T-helper 17 cell (primary cell): Measurements from ENCODE around the gene CROCC2. TPM values are rescaled to one million over a fixed set of nuclear protein-coding genes. Genes with fewer than 3 reads are reported as not detected.

Experiments used
- ATAC-seq: fragments of 150-1000 bp; cut with Tn5 transposase; 2 replicates; pipeline ENCODE4 v1.10.0; 2021; ENCODE audit warnings: mild to moderate bottlenecking, moderate library complexity
- DNase-seq, 3 donors: peaks; one replicate each; pipeline versions ENCODE4 v3.0.0 to v3.0.0-alpha.2; 2020 to 2021
- H3K9me3 ChIP-seq: one replicate; pipeline ENCODE4 v1.7.0; 2013; ENCODE audit warnings: low read length, mild to moderate bottlenecking; ENCODE audit not compliant: control insufficient read depth, poor library complexity, severe bottlenecking
- H3K27ac Mint-ChIP-seq: one replicate; pipeline ENCODE4 v1.8.0; 2022; ENCODE audit warnings: mild to moderate bottlenecking, moderate library complexity, mixed read lengths
- H3K27me3 Mint-ChIP-seq: one replicate; pipeline ENCODE4 v1.8.0; 2022; ENCODE audit warnings: mixed read lengths
- H3K36me3 Mint-ChIP-seq: one replicate; pipeline ENCODE4 v1.8.0; 2022; ENCODE audit warnings: low read depth, mixed read lengths
- H3K4me1 Mint-ChIP-seq: one replicate; pipeline ENCODE4 v1.8.0; 2022; ENCODE audit warnings: mild to moderate bottlenecking, mixed read lengths
- H3K4me3 Mint-ChIP-seq: one replicate; pipeline ENCODE4 v1.8.0; 2022; ENCODE audit warnings: mild to moderate bottlenecking, moderate library complexity, mixed read lengths
- total RNA-seq, 4 donors: library from RNA in 2 of 4; stranded (reverse) in 2 of 4; gene quantifications; one replicate each; pipeline ENCODE4 v1.2.3 and lab custom pipeline; 2022 to 2026

CROCC2 gene
- total RNA-seq, 2 donors from 2014 or later, result not detected

DNA sequence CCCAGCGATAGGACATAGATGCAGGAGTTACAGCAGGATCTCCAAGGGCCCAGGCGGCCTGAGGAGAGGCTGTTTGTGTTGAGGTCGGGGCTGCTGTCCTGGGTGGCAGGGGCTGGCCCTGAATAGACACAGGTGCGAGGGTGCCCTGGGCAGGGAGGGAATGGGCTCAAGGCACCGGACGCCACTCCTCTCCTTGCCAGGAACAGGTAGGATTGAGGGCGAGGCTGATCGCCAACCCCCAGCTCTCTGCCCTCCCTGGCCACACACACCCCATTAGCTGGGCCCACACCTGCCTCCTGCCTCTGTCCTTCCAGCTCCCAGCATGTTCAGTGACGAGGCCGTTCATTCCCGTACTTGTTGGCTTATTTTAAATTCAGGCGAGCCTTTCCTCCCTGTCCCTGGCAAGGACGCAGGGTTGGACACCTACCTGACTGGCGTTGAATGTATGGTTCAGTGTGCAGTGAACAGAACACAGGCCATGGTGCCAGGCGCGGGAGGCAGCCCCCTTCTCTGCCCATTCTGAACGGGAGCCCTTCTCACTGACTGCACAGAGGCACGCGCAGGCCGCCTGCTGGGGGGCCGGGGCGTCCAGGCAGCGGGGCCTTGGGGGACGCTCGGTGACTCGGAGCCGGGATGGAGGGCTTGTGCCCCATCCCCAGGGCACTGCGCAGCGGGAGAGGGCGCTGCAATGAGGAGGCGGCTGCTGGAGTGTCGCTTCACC, 51.0 kb downstream of the CROCC2 start:
- no peaks in the 10 kb centered on the region for H3K9me3 ChIP-seq
- no peak for ATAC-seq
- H3K4me1 Mint-ChIP-seq, result peaks cover 2% of the 10 kb centered on the region
- DNase-seq, result no peak
- no peak overlapping the region for H3K27ac Mint-ChIP-seq
- H3K27me3 Mint-ChIP-seq, result peaks cover 20% of the 10 kb centered on the region
- H3K36me3 Mint-ChIP-seq, result no peaks in the 10 kb centered on the region
- H3K4me3 Mint-ChIP-seq, result no peak overlapping the region

DNA sequence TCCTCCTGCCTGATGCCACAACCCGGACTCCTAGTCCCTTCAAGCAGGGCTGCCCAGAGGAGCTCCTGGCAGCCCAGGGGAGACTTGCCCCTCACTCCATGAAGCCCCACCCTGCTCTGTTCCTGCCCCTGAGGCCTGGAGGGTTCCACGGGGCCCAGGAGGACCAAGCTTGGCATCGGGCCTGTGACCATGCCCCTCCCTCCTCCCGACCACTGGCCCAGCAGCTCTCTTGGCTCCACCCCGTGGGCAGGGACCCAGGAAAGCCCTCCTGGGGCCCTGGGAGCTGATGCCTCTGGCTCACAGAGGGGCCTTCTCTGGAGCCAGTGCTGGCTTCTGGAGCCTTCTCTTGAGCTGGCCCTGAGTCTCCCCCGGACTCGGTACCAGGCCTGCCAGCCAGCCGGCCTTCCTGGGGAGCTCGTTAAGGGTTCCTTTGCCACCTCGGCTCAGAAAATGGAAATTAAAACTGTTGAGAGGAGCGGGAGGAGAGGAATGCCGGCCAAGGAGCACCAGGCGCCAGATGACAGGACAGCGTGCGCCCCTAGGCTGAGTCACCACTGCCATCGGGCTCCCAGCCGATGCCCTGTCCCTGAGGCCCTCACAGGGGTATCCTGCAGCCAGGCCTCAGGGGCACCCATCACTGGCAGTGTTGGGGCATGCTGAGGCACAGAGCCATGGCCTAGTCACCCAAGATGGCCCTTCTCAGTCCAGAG, 51.7 kb downstream of the CROCC2 start:
- Mint-ChIP-seq H3K36me3 (no peaks in the 10 kb centered on the region), H3K4me1 (peaks cover 2% of the 10 kb centered on the region), H3K27ac (no peak overlapping the region), H3K27me3 (peaks cover 20% of the 10 kb centered on the region), H3K4me3 (no peak overlapping the region)
- DNase-seq (no peak), ATAC-seq (no peak)
- H3K9me3 ChIP-seq, result no peaks in the 10 kb centered on the region

DNA sequence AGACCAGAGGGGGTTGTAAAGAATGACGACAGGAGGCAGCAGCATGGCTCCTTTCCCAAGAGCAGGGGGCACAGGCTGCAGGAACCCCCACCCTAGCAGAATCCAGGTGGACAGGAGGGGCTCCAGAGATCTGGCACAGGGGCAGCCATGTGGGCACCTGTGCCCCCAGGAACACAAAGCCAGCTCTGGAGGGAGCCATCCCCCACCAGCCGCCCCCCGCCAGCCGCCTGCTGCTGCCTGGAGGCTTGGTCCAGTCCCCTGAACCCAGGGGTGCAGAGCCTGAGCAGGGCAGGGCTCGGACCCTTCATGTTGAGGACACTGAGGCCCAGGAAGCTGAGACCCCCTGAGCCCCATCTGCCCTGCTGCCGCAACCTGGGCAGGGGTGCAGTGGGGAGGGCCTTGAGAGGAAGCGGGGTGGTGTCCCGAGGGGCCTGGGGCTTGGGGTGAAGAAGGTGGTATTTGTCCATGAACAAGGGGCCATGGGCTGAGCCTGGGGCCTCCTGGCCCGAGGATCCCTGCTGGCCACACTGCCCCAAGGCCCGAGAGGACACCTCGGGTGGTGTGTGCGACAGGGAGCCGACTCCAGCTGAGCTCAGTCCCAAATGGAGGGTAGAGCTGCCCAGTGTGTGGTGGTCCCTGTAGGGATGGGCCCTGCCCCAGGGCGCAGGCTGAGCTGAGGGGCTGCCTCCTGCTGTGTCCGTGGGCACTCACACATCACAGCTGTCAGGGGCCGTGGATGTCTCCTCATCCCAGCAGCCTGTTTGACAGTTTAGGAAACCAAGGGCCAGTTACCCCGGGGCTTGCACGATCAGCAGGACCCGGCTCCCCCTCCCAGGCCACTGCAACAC, 52.5 kb downstream of the CROCC2 start:
- H3K4me3 Mint-ChIP-seq, result no peak overlapping the region
- ATAC-seq (no peak), DNase-seq (no peak)
- peaks cover 20% of the 10 kb centered on the region for H3K27me3 Mint-ChIP-seq
- H3K4me1 Mint-ChIP-seq, result peaks cover 2% of the 10 kb centered on the region
- no peak overlapping the region for H3K27ac Mint-ChIP-seq
- H3K36me3 Mint-ChIP-seq, result no peaks in the 10 kb centered on the region
- H3K9me3 ChIP-seq, result no peaks in the 10 kb centered on the region

DNA sequence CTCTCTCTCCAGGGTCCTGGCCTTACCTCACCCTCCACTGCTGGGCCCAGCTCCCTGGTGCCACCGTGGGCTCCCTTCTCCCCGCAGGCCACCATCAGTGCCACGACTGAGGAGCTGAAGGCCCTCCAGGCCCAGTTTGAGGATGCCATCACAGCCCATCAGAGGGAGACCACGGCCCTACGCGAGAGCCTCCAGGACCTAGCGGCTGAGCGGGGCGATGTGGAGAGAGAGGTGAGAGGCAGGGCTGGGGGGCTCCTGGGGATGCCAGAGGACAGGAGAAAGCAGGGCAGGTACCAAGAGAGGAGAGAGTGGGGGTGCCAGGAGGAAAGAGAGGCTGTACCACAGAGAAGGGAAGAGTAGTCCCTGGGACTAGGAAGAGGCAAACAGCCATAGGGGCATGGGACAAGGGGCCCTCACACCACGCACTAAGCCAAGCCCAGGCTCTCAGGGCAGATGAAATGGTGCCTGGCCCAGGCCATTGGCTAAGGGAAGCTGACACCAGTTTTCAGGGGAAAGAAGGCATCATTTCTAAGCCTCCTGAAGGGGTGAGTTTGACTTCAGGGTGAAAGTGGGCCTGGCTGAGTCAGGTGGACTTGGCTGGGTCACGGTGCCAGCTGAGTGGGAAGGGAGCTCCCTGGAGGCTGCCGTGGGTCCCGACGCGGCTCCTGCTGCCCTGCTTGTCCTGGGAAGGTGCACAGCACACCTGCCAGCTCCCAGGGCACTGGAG, 53.2 kb downstream of the CROCC2 start:
- no peak for DNase-seq
- Mint-ChIP-seq H3K27me3 (peaks cover 17% of the 10 kb centered on the region), H3K4me3 (no peak overlapping the region), H3K4me1 (peaks cover 2% of the 10 kb centered on the region), H3K27ac (no peak overlapping the region), H3K36me3 (no peaks in the 10 kb centered on the region)
- no peaks in the 10 kb centered on the region for H3K9me3 ChIP-seq
- ATAC-seq, result no peak

DNA sequence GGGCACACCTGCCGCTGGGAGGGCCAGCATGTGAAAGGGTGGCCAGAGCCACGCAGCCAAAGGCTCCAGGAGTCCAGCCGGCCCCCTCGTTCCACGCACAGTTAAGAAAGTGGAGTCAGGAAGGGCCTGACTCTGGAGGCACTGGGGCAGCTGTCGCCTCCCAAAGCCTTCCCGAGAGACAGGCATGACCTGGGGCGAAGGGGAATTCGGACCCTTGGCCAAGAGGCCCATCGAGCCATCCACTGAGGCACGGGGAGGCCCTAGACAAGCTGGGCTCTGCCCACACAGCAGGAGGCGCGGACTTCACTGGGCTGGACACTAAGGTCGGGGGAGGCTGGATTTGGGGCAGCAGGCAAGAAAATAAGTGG, 53.8 kb downstream of the CROCC2 start:
- H3K27ac Mint-ChIP-seq, result no peak overlapping the region

DNA sequence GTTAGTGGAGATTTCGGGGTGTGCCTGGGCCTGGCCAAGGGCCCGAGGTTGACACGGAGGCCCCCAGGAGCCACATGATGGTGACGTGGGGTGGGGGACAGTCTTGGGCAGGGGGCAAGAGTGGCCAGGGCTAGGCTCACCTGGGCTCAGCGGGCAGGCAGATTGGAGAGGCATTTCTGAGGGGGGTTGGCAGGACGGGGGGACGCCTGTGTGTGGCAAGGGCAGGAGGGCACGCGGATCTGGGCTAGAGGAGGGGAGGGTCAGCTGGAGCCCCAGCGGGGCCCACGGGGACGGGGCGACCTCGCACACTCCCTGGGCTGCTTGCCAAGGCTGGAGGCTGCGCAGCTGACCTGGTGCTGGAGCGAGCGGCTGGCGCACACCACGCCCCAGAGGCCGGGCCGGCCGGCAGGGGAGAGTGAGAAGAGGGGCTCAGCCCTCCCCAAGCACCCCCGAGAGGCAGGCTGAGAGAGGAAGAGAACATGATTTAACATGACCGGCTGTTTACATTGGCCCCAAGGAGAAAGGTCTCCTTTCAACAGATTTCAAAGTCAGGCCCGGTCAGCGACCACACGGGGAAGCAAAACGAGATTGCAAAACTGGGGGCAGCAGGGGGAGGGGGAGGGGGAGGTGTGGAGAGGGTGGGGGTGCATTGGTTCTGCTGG, 54.3 kb downstream of the CROCC2 start:
- Mint-ChIP-seq H3K27me3 (peaks cover 9% of the 10 kb centered on the region), H3K4me3 (no peak overlapping the region), H3K36me3 (no peaks in the 10 kb centered on the region), H3K4me1 (peaks cover 4% of the 10 kb centered on the region), H3K27ac (no peak overlapping the region)
- no peaks in the 10 kb centered on the region for H3K9me3 ChIP-seq
- ATAC-seq (no peak), DNase-seq (no peak)

More for the DNA sequence above, 53.8 kb downstream of the CROCC2 start:
- no peak overlapping the region for H3K4me3 Mint-ChIP-seq
- ATAC-seq (no peak), DNase-seq (no peak)
- H3K9me3 ChIP-seq, result no peaks in the 10 kb centered on the region
- peaks cover 2% of the 10 kb centered on the region for H3K4me1 Mint-ChIP-seq
- H3K27me3 Mint-ChIP-seq, result peaks cover 14% of the 10 kb centered on the region
- H3K36me3 Mint-ChIP-seq, result no peaks in the 10 kb centered on the region

DNA sequence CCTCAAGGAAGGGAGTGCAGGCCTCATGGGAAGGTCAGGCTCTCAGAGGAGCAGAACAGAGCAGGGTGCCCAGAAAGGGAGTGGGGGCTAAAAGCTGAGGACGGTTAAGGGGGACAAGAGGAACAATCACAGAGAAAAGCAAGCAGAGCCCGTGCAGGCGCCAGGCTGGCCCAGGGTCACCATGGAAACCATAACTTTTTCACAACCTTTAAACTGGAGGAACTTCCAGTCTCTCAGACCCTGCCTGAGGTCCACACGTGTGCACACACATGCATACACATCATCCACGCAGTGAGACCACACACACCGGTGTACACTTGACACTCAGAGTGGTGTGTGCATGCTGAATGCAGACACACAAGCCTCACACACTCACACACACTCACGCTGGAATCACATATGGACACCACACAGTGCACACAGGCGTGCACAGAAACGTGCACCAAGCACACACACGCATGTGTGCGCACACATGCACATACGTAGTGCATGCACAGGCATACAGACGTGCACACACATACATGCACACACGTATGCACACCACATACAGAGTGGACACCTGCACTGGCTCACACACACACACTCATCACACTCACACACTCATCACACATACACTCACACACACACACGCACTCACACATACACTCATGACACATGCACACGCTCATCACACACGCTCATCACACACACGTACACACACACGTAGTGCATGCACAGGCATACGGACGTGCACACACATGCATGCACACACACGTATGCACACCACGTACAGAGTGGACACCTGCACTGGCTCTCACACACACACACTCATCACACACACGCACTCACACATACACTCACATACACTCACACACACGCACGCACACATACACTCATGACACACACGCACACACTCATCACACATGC, 55.1 kb downstream of the CROCC2 start:
- no peak overlapping the region for H3K27ac Mint-ChIP-seq
- DNase-seq (no peak), ATAC-seq (no peak)
- H3K27me3 Mint-ChIP-seq, result peaks cover 8% of the 10 kb centered on the region
- H3K4me1 Mint-ChIP-seq, result peaks cover 4% of the 10 kb centered on the region
- no peaks in the 10 kb centered on the region for H3K9me3 ChIP-seq
- H3K36me3 Mint-ChIP-seq, result no peaks in the 10 kb centered on the region
- no peak overlapping the region for H3K4me3 Mint-ChIP-seq

DNA sequence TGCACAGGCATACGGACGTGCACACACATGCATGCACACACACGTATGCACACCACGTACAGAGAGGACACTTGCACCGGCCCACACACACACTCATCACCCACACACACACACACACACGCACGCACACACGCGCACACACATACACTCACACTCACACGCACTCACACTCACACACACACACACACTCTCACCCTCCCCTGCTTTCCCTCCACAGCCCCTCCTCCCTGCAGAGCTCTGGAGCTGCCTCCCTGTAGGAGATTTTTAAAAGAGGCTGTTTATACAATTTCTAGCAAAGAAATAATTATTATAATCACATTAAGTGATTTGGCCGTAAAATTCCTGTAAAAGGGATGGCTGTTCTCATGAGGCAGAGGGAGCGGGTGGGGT, 55.8 kb downstream of the CROCC2 start:
- H3K9me3 ChIP-seq, result no peaks in the 10 kb centered on the region
- H3K27ac Mint-ChIP-seq, result no peak overlapping the region
- DNase-seq, result no peak
- no peaks in the 10 kb centered on the region for H3K36me3 Mint-ChIP-seq
- no peak for ATAC-seq
- peaks cover 4% of the 10 kb centered on the region for H3K4me1 Mint-ChIP-seq
- H3K27me3 Mint-ChIP-seq, result peaks cover 1% of the 10 kb centered on the region
- no peak overlapping the region for H3K4me3 Mint-ChIP-seq

DNA sequence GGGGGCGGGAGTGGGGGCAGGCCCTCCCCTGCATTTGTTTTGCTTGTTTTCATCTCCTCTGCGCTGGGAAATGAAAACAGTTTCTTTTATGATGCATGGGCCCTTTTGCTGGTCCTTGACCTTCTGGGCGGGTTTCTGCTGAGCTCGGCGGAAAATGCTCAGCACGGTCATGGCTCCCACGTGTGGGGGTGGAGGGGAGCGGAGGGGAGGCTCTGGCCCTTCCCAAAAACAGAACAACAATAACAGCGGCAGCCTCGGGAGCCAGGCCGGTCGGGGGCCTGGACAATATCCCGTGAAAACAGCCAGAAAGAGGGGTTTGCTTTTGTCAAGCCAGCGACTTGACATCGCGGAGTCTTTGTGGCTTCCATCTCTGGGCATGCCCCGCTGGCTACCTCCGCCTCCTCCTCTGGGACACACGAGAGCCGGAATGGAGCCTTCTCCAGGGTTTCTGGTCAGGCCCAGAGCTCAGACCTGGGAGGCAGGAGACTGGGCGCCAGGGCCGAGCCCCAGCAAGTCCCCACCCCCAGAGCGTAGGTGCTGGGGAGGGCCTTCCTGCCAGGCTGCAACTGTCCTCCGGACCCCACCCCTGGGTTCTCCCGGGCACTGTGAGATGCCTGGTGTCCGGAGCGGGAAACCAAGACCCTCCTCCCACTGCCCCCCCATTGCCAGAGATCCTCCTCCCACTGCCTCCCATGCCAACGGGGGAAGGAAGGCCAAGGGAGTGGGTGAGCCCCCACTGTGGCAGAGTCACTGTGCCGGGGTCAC, 56.3 kb downstream of the CROCC2 start:
- no peak overlapping the region for H3K4me3 Mint-ChIP-seq
- H3K27me3 Mint-ChIP-seq, result no peaks in the 10 kb centered on the region
- no peaks in the 10 kb centered on the region for H3K36me3 Mint-ChIP-seq
- ATAC-seq (no peak), DNase-seq (no peak)
- H3K9me3 ChIP-seq, result no peaks in the 10 kb centered on the region
- no peak overlapping the region for H3K27ac Mint-ChIP-seq
- peaks cover 4% of the 10 kb centered on the region for H3K4me1 Mint-ChIP-seq

DNA sequence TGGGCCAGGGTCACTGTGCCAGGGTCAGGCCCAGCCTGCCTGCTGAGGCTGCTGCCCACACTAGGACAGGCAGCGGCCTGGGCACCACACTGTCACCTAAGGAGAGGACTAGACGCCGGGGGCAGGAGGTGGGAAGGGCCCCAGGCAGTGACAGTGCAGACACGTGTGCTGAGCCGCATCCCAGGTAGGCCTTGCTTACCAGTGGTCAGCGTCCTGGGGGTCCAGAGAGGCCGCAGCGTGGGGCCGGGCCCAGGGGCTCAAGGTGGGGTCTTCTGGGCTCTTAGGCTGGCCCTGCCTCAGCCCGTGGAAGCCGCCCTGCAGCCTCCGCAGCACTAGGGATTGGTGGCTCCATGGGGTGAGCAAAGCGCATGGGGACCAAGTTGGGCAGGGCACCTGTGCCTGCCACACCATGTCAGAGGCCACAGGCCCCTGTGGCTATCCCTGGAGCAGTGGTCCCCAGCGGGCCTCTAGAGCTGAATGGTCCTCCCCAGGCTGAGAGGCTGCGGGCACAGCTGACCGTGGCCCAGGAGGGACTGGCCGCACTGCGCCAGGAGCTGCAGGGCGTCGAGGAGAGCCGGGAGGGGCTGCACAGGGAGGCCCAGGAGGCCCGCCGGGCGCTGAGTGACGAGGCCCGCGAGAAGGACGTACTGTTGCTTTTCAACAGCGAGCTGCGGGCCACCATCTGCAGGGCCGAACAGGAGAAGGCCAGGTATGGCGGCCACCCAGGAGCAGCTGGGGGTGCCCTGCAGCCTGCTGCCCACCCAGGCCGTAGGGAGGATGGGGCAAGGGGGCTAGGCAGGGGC, 57.1 kb downstream of the CROCC2 start:
- no peaks in the 10 kb centered on the region for H3K27me3 Mint-ChIP-seq
- no peak overlapping the region for H3K27ac Mint-ChIP-seq
- no peak for ATAC-seq
- no peaks in the 10 kb centered on the region for H3K36me3 Mint-ChIP-seq
- DNase-seq, result no peak
- peaks cover 4% of the 10 kb centered on the region for H3K4me1 Mint-ChIP-seq
- no peak overlapping the region for H3K4me3 Mint-ChIP-seq
- no peaks in the 10 kb centered on the region for H3K9me3 ChIP-seq
